Cardiac fibroblast (primary cell): Measurements from ENCODE around the gene SYTL1.

Experiments
- DNase-seq, 2 donors: peaks; one replicate each; pipeline versions ENCODE4 v3.0.0 to v3.0.0-alpha.2; 2010; ENCODE audit warnings: low read depth in 2 of 2
- H3K4me3 ChIP-seq, 2 donors: replicated peaks in 1 of 2; 1 replicate in 1 of 2; 2 replicates in 1 of 2; pipeline ENCODE4 v1.5.1; 2011; ENCODE audit warnings: low read depth in 2 of 2, low read length in 2 of 2, mild to moderate bottlenecking in 2 of 2, moderate library complexity in 1 of 2
- CTCF ChIP-seq: IDR thresholded peaks from one replicate; pipeline ENCODE4 v1.5.1; 2011; ENCODE audit warnings: low read depth, mild to moderate bottlenecking, low read length, inconsistent platforms

SYTL1 gene

GRCh38 chr1:27345272-27345671 lies 3.5 kb downstream of the SYTL1 start:
- TF ChIP-seq CTCF: no peak
- H3K4me3 ChIP-seq: no peak overlapping the region
- DNase-seq: no peak

- DNase-seq: no peak
- TF ChIP-seq CTCF: no peak
- H3K4me3 ChIP-seq: no peak overlapping the region
Measured at GRCh38 chr1:27346357-27346756, 4.5 kb downstream of the SYTL1 start.

- no peak for DNase-seq
- no peak for TF ChIP-seq CTCF
Measured at GRCh38 chr1:27346991-27347624, 5.3 kb downstream of the SYTL1 start.

GRCh38 chr1:27348861-27349783 lies 7.3 kb downstream of the SYTL1 start:
- H3K4me3 ChIP-seq: peak overlapping the region; percentile 41 to 43
- no peak for DNase-seq
- TF ChIP-seq CTCF: no peak

More at GRCh38 chr1:27346991-27347624, 5.3 kb downstream of the SYTL1 start:
- no peak overlapping the region for H3K4me3 ChIP-seq

GRCh38 chr1:27349784-27350662 lies 8.2 kb downstream of the SYTL1 start:
- TF ChIP-seq CTCF: no peak
- DNase-seq: peak; percentile 60 to 82
- peak overlapping the region; percentile 41 to 43 for H3K4me3 ChIP-seq
